Measurements from ENCODE around the gene OGDH.
"Not testable (repeated sequence)": the region's sequence is repeated elsewhere in the genome, so short reads cannot be mapped to it uniquely, and the experiment has no call there.

The OGDH gene

GRCh38 chr7:44707558-44708230 lies 101.3 kb downstream of the OGDH start:
- no peak for DNase-seq

DNA sequence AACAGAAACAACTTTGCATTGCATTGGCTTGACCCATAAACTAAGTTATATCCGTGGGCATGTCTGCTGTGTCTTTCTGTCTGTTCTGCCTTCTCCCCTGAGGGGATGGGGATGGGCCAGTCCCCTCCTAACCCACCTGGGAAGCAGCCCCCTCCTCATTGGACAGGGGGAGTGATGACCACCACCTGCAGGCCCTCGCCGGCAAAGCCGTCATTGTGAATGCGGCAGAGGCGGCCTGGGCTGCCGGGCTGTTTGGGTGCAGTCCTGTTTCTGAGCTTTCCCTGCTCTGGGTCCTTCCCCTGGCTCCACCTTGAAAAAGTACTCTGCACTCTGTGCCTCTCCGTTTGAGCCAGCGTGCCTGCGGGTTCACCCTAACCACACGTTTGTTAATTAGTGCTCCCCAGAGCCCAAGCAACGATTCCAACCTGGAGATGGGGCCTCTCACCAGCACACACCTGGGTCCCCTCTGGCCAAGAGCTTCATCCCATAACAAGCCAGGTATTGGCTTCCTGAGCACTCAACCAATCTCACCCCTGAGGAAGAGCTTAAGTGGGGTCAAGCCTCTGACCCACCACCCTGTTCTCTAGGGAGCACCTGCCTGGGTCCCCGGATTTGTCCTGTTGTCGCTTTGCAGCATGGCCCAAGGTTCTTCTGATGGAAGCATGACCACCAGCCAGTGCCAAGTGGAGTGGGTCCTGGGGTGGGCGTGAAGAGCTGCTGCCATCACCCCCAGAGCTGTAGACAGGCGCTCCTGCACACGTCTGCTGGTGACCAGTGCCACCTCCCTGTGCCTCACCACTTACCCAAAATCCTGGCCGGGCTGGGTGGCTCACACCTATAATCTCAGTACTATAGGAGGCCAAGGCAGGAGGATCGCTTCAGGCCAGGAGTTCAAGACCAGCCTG lies 102.8 kb downstream of the OGDH start:
- DNase-seq, result no peak

DNA sequence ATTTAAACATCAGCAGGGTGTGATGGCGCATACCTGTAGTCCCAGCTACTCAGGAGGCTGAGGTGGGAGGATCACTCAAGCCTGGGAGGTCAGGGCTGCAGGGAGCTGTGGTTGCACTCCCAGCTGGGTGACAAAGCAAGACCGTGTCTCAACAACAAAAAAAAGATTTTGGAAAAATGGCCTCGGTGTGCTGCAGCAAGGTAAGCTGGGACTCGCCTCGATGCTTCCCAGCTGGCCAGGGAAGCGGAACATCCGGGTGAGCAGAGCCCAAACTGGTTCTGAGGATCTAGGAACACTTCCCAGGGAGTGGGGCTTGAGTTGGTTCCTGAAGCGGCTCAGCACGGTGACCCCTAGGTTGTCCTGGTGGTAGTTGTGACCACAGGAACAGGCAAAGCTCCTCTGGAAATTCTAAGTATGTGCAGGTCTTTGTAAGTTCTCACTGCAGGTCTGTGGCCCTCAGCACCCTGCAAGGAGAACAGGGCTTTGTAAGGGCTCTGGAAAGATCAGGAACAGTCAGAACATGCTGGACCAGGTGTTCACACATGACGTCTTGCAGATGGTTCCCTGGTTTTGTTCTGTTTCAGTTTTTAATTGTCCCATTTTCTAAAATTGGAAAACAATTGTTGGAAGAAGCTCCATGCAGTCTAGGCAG lies 103.6 kb downstream of the OGDH start:
- no peak for DNase-seq

DNA sequence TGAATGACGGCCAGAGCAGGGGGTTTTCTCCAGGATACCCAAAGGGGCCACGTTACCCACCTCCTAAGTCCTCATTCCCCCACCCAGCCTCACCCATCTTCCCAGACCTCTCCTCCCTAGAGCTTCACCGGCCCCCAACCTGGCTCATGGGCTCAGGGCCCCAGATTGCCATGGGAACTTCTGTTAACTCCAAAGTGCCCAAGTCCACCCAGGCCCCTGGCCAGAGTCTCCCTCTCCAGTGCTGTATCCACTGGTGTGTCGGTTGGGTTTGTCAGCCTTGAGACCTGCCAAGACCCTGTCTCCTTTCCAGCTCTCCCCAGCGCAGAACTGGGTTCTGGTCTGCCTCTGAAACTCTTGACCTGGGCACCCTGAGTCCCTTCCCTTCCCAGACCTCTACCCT lies 105.1 kb downstream of the OGDH start:
- DNase-seq, result no peak

- DNase-seq, result peak; percentile 68
These were observed 105.6 kb downstream of the OGDH start for GRCh38 chr7:44712012-44712411.

DNA sequence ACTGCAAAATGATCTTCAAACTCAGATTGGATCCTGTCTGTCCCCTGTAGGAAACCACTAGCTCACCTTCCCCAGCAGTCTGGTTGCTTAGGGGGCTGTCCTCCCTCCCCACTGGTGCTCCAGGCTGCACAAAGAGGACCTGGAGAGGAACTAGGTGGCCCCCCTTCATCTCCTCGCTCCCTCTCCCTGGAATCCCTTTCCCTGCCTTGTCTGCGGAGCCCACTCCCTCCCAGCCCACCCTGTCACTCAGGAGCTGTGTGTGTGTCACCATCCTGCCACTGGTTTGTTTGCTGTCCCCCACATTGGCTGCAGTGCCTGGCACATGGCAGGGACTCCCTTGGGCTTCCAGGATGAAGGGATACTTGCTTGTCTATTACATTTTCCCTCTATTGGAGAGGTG lies 106.7 kb downstream of the OGDH start:
- DNase-seq, result no peak

- DNase-seq, result no peak
These were observed 107.4 kb downstream of the OGDH start for GRCh38 chr7:44713680-44714335.

- DNase-seq, result no peak
These were observed 109.8 kb downstream of the OGDH start for GRCh38 chr7:44716205-44716604.

GRCh38 chr7:44720301-44720700 lies 113.9 kb downstream of the OGDH start:
- DNase-seq, result no peak

- DNase-seq, result no peak
These were observed 117.8 kb downstream of the OGDH start for GRCh38 chr7:44724276-44724675.

DNA sequence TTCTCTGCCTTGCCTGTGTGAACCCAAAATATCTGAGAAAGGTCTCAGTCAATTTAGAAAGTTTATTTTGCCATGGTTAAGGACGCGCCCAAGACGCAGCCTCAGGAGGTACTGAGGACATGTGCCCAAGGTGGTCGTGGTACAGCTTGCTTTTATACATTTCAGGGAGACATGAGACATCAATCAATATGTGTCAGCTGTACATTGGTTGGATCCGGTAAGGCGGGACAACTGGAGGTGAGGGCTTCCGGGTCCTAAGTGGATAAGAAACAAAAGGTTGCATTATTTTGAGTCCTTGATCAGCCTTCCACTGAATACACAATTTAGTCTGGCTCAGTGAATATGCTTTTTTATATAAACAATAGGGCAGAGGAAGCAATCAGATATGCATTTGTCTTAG lies 119.8 kb downstream of the OGDH start:
- DNase-seq, result not testable (repeated sequence)

DNA sequence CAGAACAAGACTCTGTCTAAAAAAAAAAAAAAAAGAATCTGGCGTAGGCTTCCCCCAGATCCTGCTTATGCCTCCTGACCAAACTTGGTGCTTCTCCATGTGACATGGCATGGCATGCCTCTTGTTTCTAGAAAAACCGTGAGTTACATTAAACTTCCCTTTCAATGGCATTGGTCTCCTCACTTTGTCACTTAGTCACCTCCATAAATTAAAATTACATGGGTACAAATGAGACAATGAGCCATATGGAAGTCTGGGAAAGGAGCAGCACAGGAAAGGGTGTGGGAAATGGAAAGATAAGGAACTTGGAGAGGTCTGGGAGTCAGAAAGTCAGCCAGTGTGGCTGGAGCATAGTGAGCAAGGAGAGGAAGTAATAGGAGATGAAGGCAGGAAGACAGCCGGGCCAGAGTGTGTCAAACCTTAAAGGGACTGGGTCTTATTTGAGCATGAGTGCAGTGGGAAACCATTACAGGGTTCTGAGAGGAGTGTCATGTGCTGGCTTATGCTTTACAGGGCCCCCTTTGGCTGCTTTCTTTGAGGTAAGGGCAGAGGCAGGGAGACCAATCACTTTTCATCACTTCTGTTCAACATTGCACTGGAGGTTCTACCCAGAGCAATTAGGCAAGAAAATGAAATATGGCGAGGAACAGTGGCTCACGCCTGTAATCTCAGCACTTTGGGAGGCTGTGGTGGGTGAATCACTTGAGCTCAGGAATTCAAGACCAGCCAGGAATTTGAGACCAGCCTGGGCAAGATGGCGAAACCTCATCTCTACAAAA lies 120.9 kb downstream of the OGDH start:
- peak; percentile 79 for DNase-seq

GRCh38 chr7:44727937-44728262 lies 121.5 kb downstream of the OGDH start:
- no peak for DNase-seq

GRCh38 chr7:44729949-44730590 lies 123.6 kb downstream of the OGDH start:
- DNase-seq, result no peak

GRCh38 chr7:44732971-44733370 lies 126.5 kb downstream of the OGDH start:
- DNase-seq, result not testable (repeated sequence)

- DNase-seq, result no peak
These were observed 127.5 kb downstream of the OGDH start for GRCh38 chr7:44733708-44734481.

DNA sequence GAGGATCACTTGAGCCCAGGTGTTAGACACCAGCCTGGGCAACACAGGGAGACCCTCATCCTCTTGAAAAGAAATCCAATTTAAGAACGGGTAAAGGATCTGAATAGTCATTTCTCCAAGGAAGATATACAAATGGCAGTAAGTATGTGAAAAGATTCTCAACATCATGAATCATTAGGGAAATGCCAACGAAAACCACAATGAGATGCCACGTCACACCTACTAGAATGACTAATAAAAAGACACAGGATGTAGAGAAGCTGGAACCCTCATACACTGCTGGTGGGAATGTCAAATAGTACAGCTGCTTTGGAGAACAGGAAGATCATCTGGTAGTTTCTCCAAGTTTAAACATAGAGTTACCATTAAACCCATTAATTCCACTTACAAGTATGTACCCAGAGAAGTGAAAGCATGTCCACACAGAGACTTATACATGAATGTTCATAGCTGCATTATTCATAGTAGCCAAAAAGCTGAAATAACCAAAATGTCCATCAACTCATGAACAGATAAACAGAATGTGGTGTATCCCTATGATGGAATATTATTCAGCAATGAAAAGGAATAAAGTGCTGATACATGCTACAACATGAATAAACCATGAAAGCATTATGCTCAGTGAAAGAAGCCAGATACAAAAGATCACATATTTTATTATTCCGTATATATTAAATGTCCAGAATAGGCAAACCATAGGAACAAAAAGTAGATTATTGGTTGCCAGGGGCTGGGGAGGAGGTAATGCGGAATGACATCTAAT lies 129.2 kb downstream of the OGDH start:
- no peak for DNase-seq

DNA sequence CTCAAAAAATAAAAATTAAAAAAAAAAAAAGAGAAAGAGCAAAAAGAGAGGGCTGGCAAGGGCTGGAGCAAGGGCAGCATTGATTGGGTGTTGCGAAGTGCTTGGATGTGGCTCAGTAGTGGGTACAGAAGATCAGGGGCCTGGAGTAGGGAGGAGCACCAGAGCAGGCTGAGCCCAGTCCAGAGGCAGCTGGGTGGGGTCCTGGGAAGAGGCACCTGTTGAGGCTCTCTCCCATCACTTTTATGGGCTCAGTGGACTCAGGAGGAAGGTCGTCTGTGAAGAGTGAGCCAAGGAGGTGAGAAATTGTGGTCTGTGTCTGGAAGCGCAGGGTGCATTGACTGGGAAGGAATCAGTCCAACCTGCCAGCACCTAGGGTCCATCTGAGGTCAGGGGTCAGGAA lies 130.5 kb downstream of the OGDH start:
- DNase-seq, result no peak

- DNase-seq, result no peak
These were observed 131.8 kb downstream of the OGDH start for GRCh38 chr7:44738051-44738723.
